Osteoblast (primary cell): ENCODE data around the gene LRRC9. TPM values are rescaled to one million over a fixed set of nuclear protein-coding genes. Genes with fewer than 3 reads are reported as not detected.

Experiments used
- DNase-seq: peaks from one replicate; pipeline ENCODE4 v3.0.0; 2011; ENCODE audit warnings: low spot score, mixed read lengths; ENCODE audit not compliant: insufficient read length; ENCODE audit errors: missing footprints
- H2AFZ ChIP-seq: 2 replicates; pipeline ENCODE4 v1.6.0; 2011; ENCODE audit warnings: mild to moderate bottlenecking, low read length
- H3K27ac ChIP-seq: 2 replicates; pipeline ENCODE4 v1.5.1; 2011; ENCODE audit warnings: mild to moderate bottlenecking, low read depth, low read length, moderate library complexity
- H3K27me3 ChIP-seq: 2 replicates; pipeline ENCODE4 v1.6.0; 2012; ENCODE audit warnings: mild to moderate bottlenecking, control low read depth, inconsistent platforms, low read length, moderate library complexity; ENCODE audit not compliant: insufficient read depth
- H3K36me3 ChIP-seq: 2 replicates; pipeline ENCODE4 v1.5.1; 2011; ENCODE audit warnings: mild to moderate bottlenecking, low read length, control low read depth, moderate library complexity; ENCODE audit not compliant: insufficient read depth
- H3K4me1 ChIP-seq: 2 replicates; pipeline ENCODE4 v1.5.1; 2011; ENCODE audit warnings: mild to moderate bottlenecking, low read length, control low read depth, moderate library complexity; ENCODE audit not compliant: insufficient read depth
- H3K4me2 ChIP-seq: 2 replicates; pipeline ENCODE4 v1.6.0; 2011; ENCODE audit warnings: mild to moderate bottlenecking, low read length; ENCODE audit not compliant: insufficient read depth
- H3K4me3 ChIP-seq: fragments of 200-600 bp; sonication (generic); 3 replicates; pipeline ENCODE4 v1.5.1; 2012; ENCODE audit warnings: mild to moderate bottlenecking, low read length, inconsistent platforms; ENCODE audit not compliant: insufficient read depth
- H3K79me2 ChIP-seq: 2 replicates; pipeline ENCODE4 v1.6.0; 2012; ENCODE audit warnings: mild to moderate bottlenecking, low read length, control low read depth, inconsistent platforms; ENCODE audit not compliant: insufficient read depth
- H3K9me3 ChIP-seq: 2 replicates; pipeline ENCODE4 v1.5.1; 2011; ENCODE audit warnings: low read depth, low read length, control low read depth
- H4K20me1 ChIP-seq: 2 replicates; pipeline ENCODE4 v1.6.0; 2012; ENCODE audit warnings: mild to moderate bottlenecking, low read length, control low read depth; ENCODE audit not compliant: insufficient read depth
- CTCF ChIP-seq: IDR thresholded peaks from 2 replicates; pipeline ENCODE4 v1.5.1; 2011; ENCODE audit warnings: mild to moderate bottlenecking, low read depth, low read length, moderate library complexity; ENCODE audit errors: extremely low read depth
- total RNA-seq: library from RNA; depleted of rRNA; stranded (reverse); fragments of >200 nt; gene quantifications from 2 replicates; pipeline ENCODE4 v1.2.3, GENCODE V29; 2012

The LRRC9 gene
- total RNA-seq, 1 donor, result not detected

GRCh38 chr14:60067882-60068281 is 147.9 kb downstream of the LRRC9 start:
- Histone ChIP-seq H3K79me2 (no peaks in the 10 kb centered on the region), H3K27me3 (no peaks in the 10 kb centered on the region), H3K4me2 (no peak overlapping the region), H3K4me1 (no peaks in the 10 kb centered on the region), H4K20me1 (no peaks in the 10 kb centered on the region), H3K27ac (no peak overlapping the region), H2AFZ (no peak overlapping the region), H3K9me3 (no peaks in the 10 kb centered on the region), H3K36me3 (no peaks in the 10 kb centered on the region), H3K4me3 (no peak overlapping the region)
- TF ChIP-seq CTCF, result no peak
- no peak for DNase-seq

GRCh38 chr14:60079723-60080122 is 159.8 kb downstream of the LRRC9 start:
- H3K27me3 ChIP-seq, result no peaks in the 10 kb centered on the region
- H2AFZ ChIP-seq, result no peak overlapping the region
- no peak for DNase-seq
- no peaks in the 10 kb centered on the region for H4K20me1 ChIP-seq
- H3K4me1 ChIP-seq, result no peaks in the 10 kb centered on the region
- TF ChIP-seq CTCF, result peak; percentile 34
- no peak overlapping the region for H3K4me2 ChIP-seq
- H3K4me3 ChIP-seq, result no peak overlapping the region
- no peaks in the 10 kb centered on the region for H3K36me3 ChIP-seq
- H3K79me2 ChIP-seq, result no peaks in the 10 kb centered on the region
- H3K9me3 ChIP-seq, result no peaks in the 10 kb centered on the region
- no peak overlapping the region for H3K27ac ChIP-seq

GRCh38 chr14:60085085-60085484 is 165.1 kb downstream of the LRRC9 start:
- H2AFZ ChIP-seq, result no peak overlapping the region
- no peaks in the 10 kb centered on the region for H4K20me1 ChIP-seq
- H3K79me2 ChIP-seq, result no peaks in the 10 kb centered on the region
- no peak overlapping the region for H3K4me2 ChIP-seq
- no peak overlapping the region for H3K27ac ChIP-seq
- no peaks in the 10 kb centered on the region for H3K9me3 ChIP-seq
- no peak for DNase-seq
- H3K4me1 ChIP-seq, result no peaks in the 10 kb centered on the region
- no peak for TF ChIP-seq CTCF
- no peak overlapping the region for H3K4me3 ChIP-seq
- H3K27me3 ChIP-seq, result no peaks in the 10 kb centered on the region
- H3K36me3 ChIP-seq, result no peaks in the 10 kb centered on the region

GRCh38 chr14:60085693-60086092 is 165.7 kb downstream of the LRRC9 start:
- TF ChIP-seq CTCF, result no peak
- H3K4me3 ChIP-seq, result no peak overlapping the region
- H3K36me3 ChIP-seq, result no peaks in the 10 kb centered on the region
- no peaks in the 10 kb centered on the region for H3K9me3 ChIP-seq
- no peaks in the 10 kb centered on the region for H4K20me1 ChIP-seq
- H3K27ac ChIP-seq, result no peak overlapping the region
- no peaks in the 10 kb centered on the region for H3K27me3 ChIP-seq
- H2AFZ ChIP-seq, result no peak overlapping the region
- DNase-seq, result no peak
- H3K4me1 ChIP-seq, result no peaks in the 10 kb centered on the region
- H3K4me2 ChIP-seq, result no peak overlapping the region
- H3K79me2 ChIP-seq, result no peaks in the 10 kb centered on the region
